Measurements from ENCODE around the gene IL16. TPM values are rescaled to one million over a fixed set of nuclear protein-coding genes. Genes with fewer than 3 reads are reported as not detected.
"Not testable (repeated sequence)": the region's sequence is repeated elsewhere in the genome, so short reads cannot be mapped to it uniquely, and the experiment has no call there.

Gene IL16
- total RNA-seq, 1 experiment from 2014 or later, result 1.8 TPM

DNA sequence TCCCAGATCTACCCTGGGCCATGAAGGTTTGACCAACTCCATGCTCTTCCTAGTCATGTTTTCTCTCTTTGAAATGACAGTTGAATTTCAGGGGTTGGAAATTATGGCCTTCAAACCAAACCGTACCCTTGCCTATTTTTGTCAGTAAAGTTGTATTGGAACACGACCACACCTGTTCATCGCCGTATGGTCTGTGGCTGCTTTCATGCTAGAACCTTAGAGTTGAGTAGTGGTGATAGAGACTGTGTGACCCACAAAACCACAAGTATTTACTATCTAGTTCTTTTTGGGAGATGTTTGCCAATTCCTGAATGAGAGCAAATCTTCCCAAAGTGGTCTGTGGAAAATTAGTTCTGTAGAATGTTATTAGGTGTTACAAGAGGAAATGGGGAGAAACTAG, 151.2 kb downstream of the IL16 start:
- POLR2A ChIA-PET (ENCODE audit: low non-redundant PET), result no interaction called here
- DNase-seq (ENCODE audit: low spot score), result no peak
- H3K9me3 ChIP-seq (ENCODE audit: low read depth, low read length, poor library complexity, severe bottlenecking), result no peaks in the 10 kb centered on the region
- intact Hi-C loops (cut with micrococcal nuclease; ENCODE audit: unreplicated experiment), result no loop called here
- no peaks in the 10 kb centered on the region for H3K4me1 ChIP-seq (ENCODE audit: insufficient read depth, low read length, poor library complexity, severe bottlenecking)
- no TSS peak for BruUV-seq (replicated peaks)
- TF ChIP-seq EZH2 (IDR thresholded peaks at IDR 0.05; ENCODE audit: borderline replicate concordance, low read depth, low read length, poor library complexity, severe bottlenecking), result no peak
- TF ChIP-seq, protein P1, sequence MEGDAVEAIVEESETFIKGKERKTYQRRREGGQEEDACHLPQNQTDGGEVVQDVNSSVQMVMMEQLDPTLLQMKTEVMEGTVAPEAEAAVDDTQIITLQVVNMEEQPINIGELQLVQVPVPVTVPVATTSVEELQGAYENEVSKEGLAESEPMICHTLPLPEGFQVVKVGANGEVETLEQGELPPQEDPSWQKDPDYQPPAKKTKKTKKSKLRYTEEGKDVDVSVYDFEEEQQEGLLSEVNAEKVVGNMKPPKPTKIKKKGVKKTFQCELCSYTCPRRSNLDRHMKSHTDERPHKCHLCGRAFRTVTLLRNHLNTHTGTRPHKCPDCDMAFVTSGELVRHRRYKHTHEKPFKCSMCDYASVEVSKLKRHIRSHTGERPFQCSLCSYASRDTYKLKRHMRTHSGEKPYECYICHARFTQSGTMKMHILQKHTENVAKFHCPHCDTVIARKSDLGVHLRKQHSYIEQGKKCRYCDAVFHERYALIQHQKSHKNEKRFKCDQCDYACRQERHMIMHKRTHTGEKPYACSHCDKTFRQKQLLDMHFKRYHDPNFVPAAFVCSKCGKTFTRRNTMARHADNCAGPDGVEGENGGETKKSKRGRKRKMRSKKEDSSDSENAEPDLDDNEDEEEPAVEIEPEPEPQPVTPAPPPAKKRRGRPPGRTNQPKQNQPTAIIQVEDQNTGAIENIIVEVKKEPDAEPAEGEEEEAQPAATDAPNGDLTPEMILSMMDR (conservative IDR thresholded peaks at IDR 0.05; ENCODE audit: low read depth, low read length), result no peak
- CTCF ChIA-PET, result no interaction called here
- H3K27me3 ChIP-seq (replicated peaks; ENCODE audit: insufficient read depth, low read depth, low read length, poor library complexity), result peaks cover 5% of the 10 kb centered on the region
- H3K4me3 ChIP-seq (ENCODE audit: low read depth, low read length, poor library complexity, severe bottlenecking), result no peak overlapping the region
- H3K36me3 ChIP-seq (ENCODE audit: insufficient read depth, low read length, poor library complexity, severe bottlenecking), result no peaks in the 10 kb centered on the region
- H3K27ac ChIP-seq (ENCODE audit: low read depth, low read length, poor library complexity, severe bottlenecking), result no peak overlapping the region

DNA sequence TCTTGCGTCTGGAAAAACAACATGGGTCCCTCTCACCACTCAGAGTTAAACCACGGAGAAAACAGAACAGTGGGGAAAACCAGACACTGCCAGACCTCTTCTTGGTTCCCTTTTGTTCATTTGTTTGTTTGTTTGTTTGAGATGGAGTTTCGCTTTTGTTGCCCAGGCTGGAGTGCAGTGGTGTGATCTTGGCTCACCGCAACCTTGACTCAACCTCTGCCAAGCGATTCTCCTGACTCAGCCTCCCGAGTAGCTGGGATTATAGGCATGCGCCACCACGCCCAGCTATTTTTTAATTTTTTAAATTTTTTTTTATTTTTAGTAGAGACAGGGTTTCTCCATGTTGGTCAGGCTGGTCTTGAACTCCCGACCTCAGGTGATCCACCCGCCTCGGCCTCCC, 152.0 kb downstream of the IL16 start:
- BruUV-seq (replicated peaks); POLR2A ChIA-PET (ENCODE audit: low non-redundant PET); intact Hi-C loops (cut with micrococcal nuclease; ENCODE audit: unreplicated experiment); H3K27me3 ChIP-seq (replicated peaks; ENCODE audit: insufficient read depth, low read depth, low read length, poor library complexity); H3K4me1 ChIP-seq (ENCODE audit: insufficient read depth, low read length, poor library complexity, severe bottlenecking); H3K27ac ChIP-seq (ENCODE audit: low read depth, low read length, poor library complexity, severe bottlenecking); CTCF ChIA-PET; H3K4me3 ChIP-seq (ENCODE audit: low read depth, low read length, poor library complexity, severe bottlenecking); H3K36me3 ChIP-seq (ENCODE audit: insufficient read depth, low read length, poor library complexity, severe bottlenecking); H3K9me3 ChIP-seq (ENCODE audit: low read depth, low read length, poor library complexity, severe bottlenecking); DNase-seq (ENCODE audit: low spot score): not testable (repeated sequence)

DNA sequence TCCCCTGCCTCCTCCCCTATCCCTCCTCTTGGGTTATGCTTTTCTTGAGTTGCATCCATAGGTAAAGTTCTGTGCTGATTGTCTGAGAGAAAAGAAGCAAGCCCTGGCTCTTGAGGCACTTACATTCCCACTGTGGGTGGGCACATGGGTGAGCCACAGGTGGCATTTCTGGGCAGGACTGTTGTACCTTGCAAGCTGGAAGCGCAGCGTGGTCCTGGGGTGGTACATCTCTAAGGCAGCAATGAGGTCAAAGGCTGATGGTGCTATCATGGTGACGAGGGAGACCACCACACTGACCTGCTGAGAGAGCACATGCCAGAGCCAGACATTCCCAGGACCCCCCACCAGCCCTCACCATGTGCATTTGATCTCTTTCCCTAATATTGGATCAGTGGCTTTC, 152.6 kb downstream of the IL16 start:
- no peak overlapping the region for H3K4me3 ChIP-seq (ENCODE audit: low read depth, low read length, poor library complexity, severe bottlenecking)
- intact Hi-C loops (cut with micrococcal nuclease; ENCODE audit: unreplicated experiment), result no loop called here
- POLR2A ChIA-PET (ENCODE audit: low non-redundant PET), result no interaction called here
- TF ChIP-seq, protein P1 (conservative IDR thresholded peaks at IDR 0.05; ENCODE audit: low read depth, low read length), result no peak
- TF ChIP-seq EZH2 (IDR thresholded peaks at IDR 0.05; ENCODE audit: borderline replicate concordance, low read depth, low read length, poor library complexity, severe bottlenecking), result no peak
- H3K9me3 ChIP-seq (ENCODE audit: low read depth, low read length, poor library complexity, severe bottlenecking), result no peaks in the 10 kb centered on the region
- no TSS peak for BruUV-seq (replicated peaks)
- H3K27me3 ChIP-seq (replicated peaks; ENCODE audit: insufficient read depth, low read depth, low read length, poor library complexity), result peaks cover 5% of the 10 kb centered on the region
- CTCF ChIA-PET, result no interaction called here
- no peaks in the 10 kb centered on the region for H3K36me3 ChIP-seq (ENCODE audit: insufficient read depth, low read length, poor library complexity, severe bottlenecking)
- DNase-seq (ENCODE audit: low spot score), result no peak
- no peaks in the 10 kb centered on the region for H3K4me1 ChIP-seq (ENCODE audit: insufficient read depth, low read length, poor library complexity, severe bottlenecking)
- no peak overlapping the region for H3K27ac ChIP-seq (ENCODE audit: low read depth, low read length, poor library complexity, severe bottlenecking)

DNA sequence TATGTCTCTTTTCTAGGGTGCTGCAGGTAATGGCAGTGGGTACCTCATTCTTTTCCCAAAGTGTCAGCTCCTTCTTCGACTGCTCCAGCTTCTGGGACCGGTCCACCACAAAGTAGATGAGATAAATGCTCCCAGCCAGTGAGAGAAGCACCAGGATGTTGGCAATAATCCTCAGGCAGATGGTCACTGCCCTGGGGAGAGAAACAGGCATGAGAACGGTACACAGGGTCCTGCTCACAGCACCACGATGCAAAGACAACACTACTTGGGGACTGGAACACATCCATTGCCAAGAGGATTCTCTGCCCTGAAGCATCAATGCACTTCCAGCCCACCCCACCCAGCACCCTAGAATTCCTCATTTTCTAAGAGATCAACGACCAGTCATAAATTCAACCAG, 155.0 kb downstream of the IL16 start:
- TF ChIP-seq, protein P1 (conservative IDR thresholded peaks at IDR 0.05; ENCODE audit: low read depth, low read length), result no peak
- TF ChIP-seq EZH2 (IDR thresholded peaks at IDR 0.05; ENCODE audit: borderline replicate concordance, low read depth, low read length, poor library complexity, severe bottlenecking), result no peak
- DNase-seq (ENCODE audit: low spot score), result no peak

More for the DNA sequence above, 155.0 kb downstream of the IL16 start:
- Histone ChIP-seq H3K4me1 (ENCODE audit: insufficient read depth, low read length, poor library complexity, severe bottlenecking) (no peaks in the 10 kb centered on the region), H3K9me3 (ENCODE audit: low read depth, low read length, poor library complexity, severe bottlenecking) (no peaks in the 10 kb centered on the region), H3K4me3 (ENCODE audit: low read depth, low read length, poor library complexity, severe bottlenecking) (no peak overlapping the region), H3K27ac (ENCODE audit: low read depth, low read length, poor library complexity, severe bottlenecking) (no peak overlapping the region), H3K27me3 (replicated peaks; ENCODE audit: insufficient read depth, low read depth, low read length, poor library complexity) (peaks cover 8% of the 10 kb centered on the region), H3K36me3 (ENCODE audit: insufficient read depth, low read length, poor library complexity, severe bottlenecking) (no peaks in the 10 kb centered on the region)
- intact Hi-C loops (cut with micrococcal nuclease; ENCODE audit: unreplicated experiment), result no loop called here
- no TSS peak for BruUV-seq (replicated peaks)
- POLR2A ChIA-PET (ENCODE audit: low non-redundant PET), result no interaction called here
- CTCF ChIA-PET, result no interaction called here
